ENCODE results near the gene MYO7A.

MYO7A gene

DNA sequence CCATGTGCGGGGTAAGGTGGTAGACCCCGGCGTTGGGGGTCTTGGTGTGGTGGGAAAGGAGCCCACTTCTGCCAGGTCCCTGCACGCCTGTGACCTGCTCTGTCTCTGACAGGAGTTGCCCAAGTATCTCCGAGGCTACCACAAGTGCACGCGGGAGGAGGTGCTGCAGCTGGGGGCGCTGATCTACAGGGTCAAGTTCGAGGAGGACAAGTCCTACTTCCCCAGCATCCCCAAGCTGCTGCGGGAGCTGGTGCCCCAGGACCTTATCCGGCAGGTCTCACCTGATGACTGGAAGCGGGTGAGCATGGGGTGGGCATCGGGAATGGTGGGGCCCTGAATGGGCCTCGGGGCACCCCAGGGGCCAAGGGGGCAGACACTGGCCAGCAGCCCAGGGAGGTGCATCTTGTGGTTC is 83.0 kb downstream of the MYO7A start:
- no peaks in the 10 kb centered on the region for H3K27me3 ChIP-seq (replicated peaks in 2 of 5; ENCODE audit: control insufficient read depth in 4 of 5, insufficient read depth in 5 of 5, low read length in 4 of 5)
- H3K4me1 ChIP-seq (ENCODE audit: control extremely low read depth in 1 of 4, control insufficient read depth in 4 of 4, insufficient read depth in 4 of 4, low read length in 3 of 4) = peaks cover 0 to 6% (median 3%) of the 10 kb centered on the region in 4 experiments
- no peak overlapping the region for H3K4me3 ChIP-seq (ENCODE audit: control insufficient read depth in 1 of 7, extremely low read depth in 1 of 7, insufficient read depth in 4 of 7, low read depth in 2 of 7, low read length in 6 of 7)
- H3K27ac ChIP-seq (ENCODE audit: insufficient read depth in 1 of 2, low read depth in 1 of 2, low read length in 2 of 2, poor library complexity in 1 of 2, severe bottlenecking in 2 of 2) = no peak overlapping the region
- DNase-seq = no peak
- POLR2A ChIA-PET = no interaction called here
- H3K36me3 ChIP-seq (ENCODE audit: control insufficient read depth in 4 of 4, insufficient read depth in 4 of 4, low read length in 3 of 4) = no peaks in the 10 kb centered on the region
- over 99% methylated on average over 14 of the region's 14 CpGs for WGBS (ENCODE audit: insufficient coverage)
- CTCF ChIA-PET = interaction anchor here (0.9 kb wide), 1 partner anchor 338 kb away, joined by 3 read pairs; no protein-coding TSS in a partner anchor
- no peaks in the 10 kb centered on the region for H3K9me3 ChIP-seq (ENCODE audit: control extremely low read depth in 1 of 5, control insufficient read depth in 4 of 5, insufficient read depth in 2 of 5, low read depth in 1 of 5, low read length in 4 of 5)

GRCh38 chr11:77211594-77212251 is 83.7 kb downstream of the MYO7A start:
- no peaks in the 10 kb centered on the region for H3K27me3 ChIP-seq (replicated peaks in 2 of 5; ENCODE audit: control insufficient read depth in 4 of 5, insufficient read depth in 5 of 5, low read length in 4 of 5)
- H3K36me3 ChIP-seq (ENCODE audit: control insufficient read depth in 4 of 4, insufficient read depth in 4 of 4, low read length in 3 of 4) = no peaks in the 10 kb centered on the region
- no peak overlapping the region for H3K27ac ChIP-seq (ENCODE audit: insufficient read depth in 1 of 2, low read depth in 1 of 2, low read length in 2 of 2, poor library complexity in 1 of 2, severe bottlenecking in 2 of 2)
- no peaks in the 10 kb centered on the region for H3K4me1 ChIP-seq (ENCODE audit: control extremely low read depth in 1 of 4, control insufficient read depth in 4 of 4, insufficient read depth in 4 of 4, low read length in 3 of 4)
- no peak for DNase-seq
- H3K4me3 ChIP-seq (ENCODE audit: control insufficient read depth in 1 of 7, extremely low read depth in 1 of 7, insufficient read depth in 4 of 7, low read depth in 2 of 7, low read length in 6 of 7) = no peak overlapping the region
- WGBS (ENCODE audit: insufficient coverage) = 94% methylated on average over 8 of the region's 11 CpGs
- ChIA-PET CTCF (no interaction called here), POLR2A (no interaction called here)
- no peaks in the 10 kb centered on the region for H3K9me3 ChIP-seq (ENCODE audit: control extremely low read depth in 1 of 5, control insufficient read depth in 4 of 5, insufficient read depth in 2 of 5, low read depth in 1 of 5, low read length in 4 of 5)

- no peaks in the 10 kb centered on the region for H3K36me3 ChIP-seq (ENCODE audit: control insufficient read depth in 4 of 4, insufficient read depth in 4 of 4, low read length in 3 of 4)
- no peaks in the 10 kb centered on the region for H3K27me3 ChIP-seq (replicated peaks in 2 of 5; ENCODE audit: control insufficient read depth in 4 of 5, insufficient read depth in 5 of 5, low read length in 4 of 5)
- H3K27ac ChIP-seq (ENCODE audit: insufficient read depth in 1 of 2, low read depth in 1 of 2, low read length in 2 of 2, poor library complexity in 1 of 2, severe bottlenecking in 2 of 2) = no peak overlapping the region
- no peaks in the 10 kb centered on the region for H3K4me1 ChIP-seq (ENCODE audit: control extremely low read depth in 1 of 4, control insufficient read depth in 4 of 4, insufficient read depth in 4 of 4, low read length in 3 of 4)
- ChIA-PET POLR2A (no interaction called here), CTCF (no interaction called here)
- 88% methylated on average over 6 of the region's 8 CpGs for WGBS (ENCODE audit: insufficient coverage)
- H3K9me3 ChIP-seq (ENCODE audit: control extremely low read depth in 1 of 5, control insufficient read depth in 4 of 5, insufficient read depth in 2 of 5, low read depth in 1 of 5, low read length in 4 of 5) = no peaks in the 10 kb centered on the region
- H3K4me3 ChIP-seq (ENCODE audit: control insufficient read depth in 1 of 7, extremely low read depth in 1 of 7, insufficient read depth in 4 of 7, low read depth in 2 of 7, low read length in 6 of 7) = no peak overlapping the region
- no peak for DNase-seq
Observed at GRCh38 chr11:77212314-77213007, 84.4 kb downstream of the MYO7A start.

GRCh38 chr11:77213029-77213579 is 85.1 kb downstream of the MYO7A start:
- Histone ChIP-seq H3K27me3 (replicated peaks in 2 of 5; ENCODE audit: control insufficient read depth in 4 of 5, insufficient read depth in 5 of 5, low read length in 4 of 5) (no peaks in the 10 kb centered on the region), H3K4me1 (ENCODE audit: control extremely low read depth in 1 of 4, control insufficient read depth in 4 of 4, insufficient read depth in 4 of 4, low read length in 3 of 4) (no peaks in the 10 kb centered on the region), H3K9me3 (ENCODE audit: control extremely low read depth in 1 of 5, control insufficient read depth in 4 of 5, insufficient read depth in 2 of 5, low read depth in 1 of 5, low read length in 4 of 5) (no peaks in the 10 kb centered on the region), H3K36me3 (ENCODE audit: control insufficient read depth in 4 of 4, insufficient read depth in 4 of 4, low read length in 3 of 4) (no peaks in the 10 kb centered on the region), H3K4me3 (ENCODE audit: control insufficient read depth in 1 of 7, extremely low read depth in 1 of 7, insufficient read depth in 4 of 7, low read depth in 2 of 7, low read length in 6 of 7) (no peak overlapping the region), H3K27ac (ENCODE audit: insufficient read depth in 1 of 2, low read depth in 1 of 2, low read length in 2 of 2, poor library complexity in 1 of 2, severe bottlenecking in 2 of 2) (no peak overlapping the region)
- WGBS (ENCODE audit: insufficient coverage) = 97% methylated on average over 9 of the region's 13 CpGs
- DNase-seq = no peak
- ChIA-PET POLR2A (no interaction called here), CTCF (no interaction called here)

DNA sequence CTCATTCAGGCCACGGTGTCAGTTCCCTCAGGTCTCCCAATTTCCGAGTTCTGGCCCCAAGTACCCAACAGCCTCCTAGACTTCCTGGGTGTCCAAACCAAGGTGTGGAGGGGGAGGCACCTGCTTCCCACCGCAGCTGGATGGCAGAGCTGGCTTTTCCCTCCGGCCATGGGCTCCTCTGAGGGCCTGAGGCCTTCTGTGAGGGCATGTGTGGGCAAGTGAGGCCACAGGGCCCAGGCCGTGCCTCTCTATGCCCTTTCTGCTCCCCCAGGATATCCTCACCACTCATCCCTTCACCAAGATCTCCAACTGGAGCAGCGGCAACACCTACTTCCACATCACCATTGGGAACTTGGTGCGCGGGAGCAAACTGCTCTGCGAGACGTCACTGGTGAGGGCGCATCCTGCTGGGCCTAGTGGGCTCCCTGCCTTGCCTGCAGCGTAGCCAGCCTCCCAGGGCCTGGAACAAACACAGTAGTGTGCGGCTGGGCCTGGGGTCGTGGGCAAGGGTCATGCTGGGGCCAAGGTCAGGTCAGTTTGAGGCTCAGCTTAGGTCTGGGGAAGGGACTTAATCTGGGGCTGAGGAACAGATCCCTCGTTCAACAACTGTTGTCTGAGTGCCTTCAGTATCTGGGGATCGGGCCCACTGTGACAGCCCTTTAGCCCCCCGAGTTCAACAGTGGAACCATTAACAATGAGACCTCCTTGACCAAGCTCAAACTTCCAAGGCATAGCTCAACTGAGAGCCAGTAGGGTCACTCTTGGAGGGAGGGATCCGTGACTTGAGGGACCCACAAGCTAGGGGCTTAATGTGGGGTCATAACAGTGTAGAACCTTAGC is 85.8 kb downstream of the MYO7A start:
- no peak for DNase-seq
- Histone ChIP-seq H3K9me3 (ENCODE audit: control extremely low read depth in 1 of 5, control insufficient read depth in 4 of 5, insufficient read depth in 2 of 5, low read depth in 1 of 5, low read length in 4 of 5) (no peaks in the 10 kb centered on the region), H3K27me3 (replicated peaks in 2 of 5; ENCODE audit: control insufficient read depth in 4 of 5, insufficient read depth in 5 of 5, low read length in 4 of 5) (no peaks in the 10 kb centered on the region), H3K4me3 (ENCODE audit: control insufficient read depth in 1 of 7, extremely low read depth in 1 of 7, insufficient read depth in 4 of 7, low read depth in 2 of 7, low read length in 6 of 7) (no peak overlapping the region), H3K27ac (ENCODE audit: insufficient read depth in 1 of 2, low read depth in 1 of 2, low read length in 2 of 2, poor library complexity in 1 of 2, severe bottlenecking in 2 of 2) (no peak overlapping the region), H3K36me3 (ENCODE audit: control insufficient read depth in 4 of 4, insufficient read depth in 4 of 4, low read length in 3 of 4) (no peaks in the 10 kb centered on the region), H3K4me1 (ENCODE audit: control extremely low read depth in 1 of 4, control insufficient read depth in 4 of 4, insufficient read depth in 4 of 4, low read length in 3 of 4) (no peaks in the 10 kb centered on the region)
- WGBS (ENCODE audit: insufficient coverage) = 100% methylated on average over 13 of the region's 18 CpGs
- CTCF ChIA-PET = no interaction called here
- POLR2A ChIA-PET = no interaction called here

DNA sequence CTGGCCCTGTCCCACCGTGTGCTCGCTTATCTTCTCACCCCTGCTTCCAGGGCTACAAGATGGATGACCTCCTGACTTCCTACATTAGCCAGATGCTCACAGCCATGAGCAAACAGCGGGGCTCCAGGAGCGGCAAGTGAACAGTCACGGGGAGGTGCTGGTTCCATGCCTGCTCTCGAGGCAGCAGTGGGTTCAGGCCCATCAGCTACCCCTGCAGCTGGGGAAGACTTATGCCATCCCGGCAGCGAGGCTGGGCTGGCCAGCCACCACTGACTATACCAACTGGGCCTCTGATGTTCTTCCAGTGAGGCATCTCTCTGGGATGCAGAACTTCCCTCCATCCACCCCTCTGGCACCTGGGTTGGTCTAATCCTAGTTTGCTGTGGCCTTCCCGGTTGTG is 86.5 kb downstream of the MYO7A start:
- no peaks in the 10 kb centered on the region for H3K36me3 ChIP-seq (ENCODE audit: control insufficient read depth in 4 of 4, insufficient read depth in 4 of 4, low read length in 3 of 4)
- no peak overlapping the region for H3K4me3 ChIP-seq (ENCODE audit: control insufficient read depth in 1 of 7, extremely low read depth in 1 of 7, insufficient read depth in 4 of 7, low read depth in 2 of 7, low read length in 6 of 7)
- WGBS (ENCODE audit: insufficient coverage) = 98% methylated on average over 9 of the region's 9 CpGs
- ChIA-PET POLR2A (no interaction called here), CTCF (no interaction called here)
- no peaks in the 10 kb centered on the region for H3K4me1 ChIP-seq (ENCODE audit: control extremely low read depth in 1 of 4, control insufficient read depth in 4 of 4, insufficient read depth in 4 of 4, low read length in 3 of 4)
- H3K27me3 ChIP-seq (replicated peaks in 2 of 5; ENCODE audit: control insufficient read depth in 4 of 5, insufficient read depth in 5 of 5, low read length in 4 of 5) = no peaks in the 10 kb centered on the region
- no peak overlapping the region for H3K27ac ChIP-seq (ENCODE audit: insufficient read depth in 1 of 2, low read depth in 1 of 2, low read length in 2 of 2, poor library complexity in 1 of 2, severe bottlenecking in 2 of 2)
- no peaks in the 10 kb centered on the region for H3K9me3 ChIP-seq (ENCODE audit: control extremely low read depth in 1 of 5, control insufficient read depth in 4 of 5, insufficient read depth in 2 of 5, low read depth in 1 of 5, low read length in 4 of 5)
- DNase-seq = no peak

GRCh38 chr11:77215106-77215505 is 87.1 kb downstream of the MYO7A start:
- H3K4me1 ChIP-seq (ENCODE audit: control extremely low read depth in 1 of 4, control insufficient read depth in 4 of 4, insufficient read depth in 4 of 4, low read length in 3 of 4) = no peaks in the 10 kb centered on the region
- ChIA-PET CTCF (no interaction called here), POLR2A (no interaction called here)
- no peaks in the 10 kb centered on the region for H3K36me3 ChIP-seq (ENCODE audit: control insufficient read depth in 4 of 4, insufficient read depth in 4 of 4, low read length in 3 of 4)
- WGBS (ENCODE audit: insufficient coverage) = 100% methylated on average over 2 of the region's 3 CpGs
- no peak overlapping the region for H3K27ac ChIP-seq (ENCODE audit: insufficient read depth in 1 of 2, low read depth in 1 of 2, low read length in 2 of 2, poor library complexity in 1 of 2, severe bottlenecking in 2 of 2)
- no peak for DNase-seq
- H3K27me3 ChIP-seq (replicated peaks in 2 of 5; ENCODE audit: control insufficient read depth in 4 of 5, insufficient read depth in 5 of 5, low read length in 4 of 5) = no peaks in the 10 kb centered on the region
- H3K4me3 ChIP-seq (ENCODE audit: control insufficient read depth in 1 of 7, extremely low read depth in 1 of 7, insufficient read depth in 4 of 7, low read depth in 2 of 7, low read length in 6 of 7) = no peak overlapping the region
- no peaks in the 10 kb centered on the region for H3K9me3 ChIP-seq (ENCODE audit: control extremely low read depth in 1 of 5, control insufficient read depth in 4 of 5, insufficient read depth in 2 of 5, low read depth in 1 of 5, low read length in 4 of 5)
